Keratinocyte (primary cell): ENCODE data around the gene AFG1L.

Source experiments
- EZH2 ChIP-seq: IDR thresholded peaks from one replicate; pipeline ENCODE4 v1.6.1; 2012; ENCODE audit warnings: inconsistent platforms, mild to moderate bottlenecking, low read length, moderate library complexity
- TF ChIP-seq, protein P1 (sequence below), 3 experiments: IDR thresholded peaks in 1 of 3; conservative IDR thresholded peaks in 1 of 3; optimal IDR thresholded peaks in 1 of 3; 2 replicates in 2 of 3; 3 replicates in 1 of 3; pipeline versions ENCODE3 to v1.5.1; 2011; ENCODE audit warnings: low read length in 3 of 3, mild to moderate bottlenecking in 3 of 3, moderate library complexity in 2 of 3, control low read depth in 1 of 3, inconsistent platforms in 1 of 3; ENCODE audit not compliant: insufficient read depth in 2 of 3; ENCODE audit errors: extremely low read depth in 1 of 3

DNA sequence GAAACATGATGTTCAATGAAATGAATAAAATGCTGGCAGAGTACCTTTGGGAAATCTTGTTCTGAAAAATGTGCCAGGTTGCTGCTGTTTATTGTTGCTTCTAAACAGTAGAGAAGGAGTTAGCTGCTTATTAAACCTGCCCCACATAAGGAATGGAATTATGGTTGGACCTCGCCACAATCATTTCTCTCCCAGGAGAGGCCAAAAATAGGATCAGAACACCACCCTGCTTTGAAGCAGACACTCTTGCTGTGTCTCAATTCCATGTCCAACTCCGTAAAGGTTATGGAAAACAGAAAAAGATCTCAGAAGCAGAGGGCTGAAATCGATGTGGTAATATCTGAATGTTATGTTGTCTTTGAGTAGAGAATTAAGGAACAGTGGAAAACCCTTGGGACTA is 27.9 kb downstream of the AFG1L start:
- TF ChIP-seq, protein P1, sequence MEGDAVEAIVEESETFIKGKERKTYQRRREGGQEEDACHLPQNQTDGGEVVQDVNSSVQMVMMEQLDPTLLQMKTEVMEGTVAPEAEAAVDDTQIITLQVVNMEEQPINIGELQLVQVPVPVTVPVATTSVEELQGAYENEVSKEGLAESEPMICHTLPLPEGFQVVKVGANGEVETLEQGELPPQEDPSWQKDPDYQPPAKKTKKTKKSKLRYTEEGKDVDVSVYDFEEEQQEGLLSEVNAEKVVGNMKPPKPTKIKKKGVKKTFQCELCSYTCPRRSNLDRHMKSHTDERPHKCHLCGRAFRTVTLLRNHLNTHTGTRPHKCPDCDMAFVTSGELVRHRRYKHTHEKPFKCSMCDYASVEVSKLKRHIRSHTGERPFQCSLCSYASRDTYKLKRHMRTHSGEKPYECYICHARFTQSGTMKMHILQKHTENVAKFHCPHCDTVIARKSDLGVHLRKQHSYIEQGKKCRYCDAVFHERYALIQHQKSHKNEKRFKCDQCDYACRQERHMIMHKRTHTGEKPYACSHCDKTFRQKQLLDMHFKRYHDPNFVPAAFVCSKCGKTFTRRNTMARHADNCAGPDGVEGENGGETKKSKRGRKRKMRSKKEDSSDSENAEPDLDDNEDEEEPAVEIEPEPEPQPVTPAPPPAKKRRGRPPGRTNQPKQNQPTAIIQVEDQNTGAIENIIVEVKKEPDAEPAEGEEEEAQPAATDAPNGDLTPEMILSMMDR (optimal IDR thresholded peaks at IDR 0.05 in 1 of 3, IDR thresholded peaks at IDR 0.05 in 1 of 3, conservative IDR thresholded peaks at IDR 0.05 in 1 of 3; ENCODE audit: extremely low read depth in 1 of 3, insufficient read depth in 2 of 3, low read length in 3 of 3) = no peak
- TF ChIP-seq EZH2 = no peak
